GM12878 (cell line): ENCODE results near the gene CSMD2.

Experiments used
- SMC3 ChIP-seq: IDR thresholded peaks from 2 replicates; pipeline ENCODE4 v1.6.1; 2011; ENCODE audit warnings: low read length, improper control_type of control experiment, borderline replicate concordance
- YY1 ChIP-seq: IDR thresholded peaks from 2 replicates; pipeline ENCODE4 v1.6.1; 2011; ENCODE audit warnings: low read depth, mild to moderate bottlenecking, low read length

DNA sequence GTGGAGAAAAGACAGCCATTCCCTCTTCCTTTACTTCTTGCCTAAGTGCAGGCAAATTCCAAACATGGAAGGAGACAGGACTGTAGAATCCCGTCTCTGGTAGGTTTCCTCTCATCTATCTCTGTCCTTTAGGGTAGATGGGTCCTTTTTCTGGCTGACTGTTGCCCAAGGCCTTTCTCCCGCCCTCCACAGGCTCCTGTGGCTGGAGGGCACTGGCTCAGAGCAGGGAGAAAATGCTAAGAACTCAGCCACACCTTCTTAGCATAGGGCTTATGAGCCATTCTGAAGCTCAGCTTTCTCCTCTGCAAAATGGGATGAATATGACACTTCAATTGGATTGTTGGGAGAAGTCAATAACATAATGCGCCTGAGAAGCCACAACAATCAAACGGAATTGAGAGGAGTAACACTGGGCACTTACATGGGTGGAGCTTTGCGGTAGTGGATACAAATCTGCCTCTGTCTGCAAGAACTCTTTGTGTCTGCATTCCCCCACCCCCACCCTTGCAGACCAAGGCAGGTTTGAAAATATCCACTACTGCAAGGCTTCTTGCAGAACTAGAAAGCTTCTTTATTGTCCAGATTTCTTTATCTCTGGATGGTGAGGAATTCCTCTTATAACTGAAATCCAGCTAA lies 94.7 kb downstream of the CSMD2 start:
- no peak for TF ChIP-seq YY1
- TF ChIP-seq SMC3, result no peak
